ENCODE data around the gene TNFRSF12A. TPM values are rescaled to one million over a fixed set of nuclear protein-coding genes. Genes with fewer than 3 reads are reported as not detected.

The TNFRSF12A gene
- total RNA-seq, 1 donor from 2014 or later: 71.3 TPM

GRCh38 chr16:3012828-3013420 is 7.2 kb upstream of the TNFRSF12A start, which contains the start of gene CLDN9:
Gene CLDN9 (plus strand): TSS chr16:3012923. CDS start chr16:3013363, 440 bp downstream.
- Mint-ChIP-seq H3K27ac (ENCODE audit: unreplicated experiment) (no peak within 1 kb of the TSS), H3K27me3 (ENCODE audit: unreplicated experiment) (peaks cover 25% of the 10 kb centered on the region), H3K4me3 (ENCODE audit: unreplicated experiment) (no peak within 1 kb of the TSS), H3K9me3 (ENCODE audit: unreplicated experiment) (no peaks in the 10 kb centered on the region), H3K4me1 (ENCODE audit: unreplicated experiment) (peaks cover 9% of the 10 kb centered on the region), H3K36me3 (ENCODE audit: unreplicated experiment) (no peaks in the 10 kb centered on the region)
- no peak for TF ChIP-seq CTCF (IDR thresholded peaks at IDR 0.05)
- DNase-seq (ENCODE audit: extremely low spot score, unreplicated experiment): no peak

GRCh38 chr16:3013491-3013951 is 6.6 kb upstream of the TNFRSF12A start:
- no peak overlapping the region for H3K4me3 Mint-ChIP-seq (ENCODE audit: unreplicated experiment)
- H3K27ac Mint-ChIP-seq (ENCODE audit: unreplicated experiment): no peak overlapping the region
- no peak for DNase-seq (ENCODE audit: extremely low spot score, unreplicated experiment)
- peaks cover 15% of the 10 kb centered on the region for H3K4me1 Mint-ChIP-seq (ENCODE audit: unreplicated experiment)
- no peaks in the 10 kb centered on the region for H3K9me3 Mint-ChIP-seq (ENCODE audit: unreplicated experiment)
- no peaks in the 10 kb centered on the region for H3K36me3 Mint-ChIP-seq (ENCODE audit: unreplicated experiment)
- no peak for TF ChIP-seq CTCF (IDR thresholded peaks at IDR 0.05)
- peaks cover 19% of the 10 kb centered on the region for H3K27me3 Mint-ChIP-seq (ENCODE audit: unreplicated experiment)

GRCh38 chr16:3013998-3014690 is 6.0 kb upstream of the TNFRSF12A start:
- Mint-ChIP-seq H3K27ac (ENCODE audit: unreplicated experiment) (no peak overlapping the region), H3K9me3 (ENCODE audit: unreplicated experiment) (no peaks in the 10 kb centered on the region), H3K27me3 (ENCODE audit: unreplicated experiment) (peaks cover 15% of the 10 kb centered on the region), H3K36me3 (ENCODE audit: unreplicated experiment) (no peaks in the 10 kb centered on the region), H3K4me3 (ENCODE audit: unreplicated experiment) (no peak overlapping the region), H3K4me1 (ENCODE audit: unreplicated experiment) (peaks cover 16% of the 10 kb centered on the region)
- TF ChIP-seq CTCF (IDR thresholded peaks at IDR 0.05): no peak
- no peak for DNase-seq (ENCODE audit: extremely low spot score, unreplicated experiment)

DNA sequence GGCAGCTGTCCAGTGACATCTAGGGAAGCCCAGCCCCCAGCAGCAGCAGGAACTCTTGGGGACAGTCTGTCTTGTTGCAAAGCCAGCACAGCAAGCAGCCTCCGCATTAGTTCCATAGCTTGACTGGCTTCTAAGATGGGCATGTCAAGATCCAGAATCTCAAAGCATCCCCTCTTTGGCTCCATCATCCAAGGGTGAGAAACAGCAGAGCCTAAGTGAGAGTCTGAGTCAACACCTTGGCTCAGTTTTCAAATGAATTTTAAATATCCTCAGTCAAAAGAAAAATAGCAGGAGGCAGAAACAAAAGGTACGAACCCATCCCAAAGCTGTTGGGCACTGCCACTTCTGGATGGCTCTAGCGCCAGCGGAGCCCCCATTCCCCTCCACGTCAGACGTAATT is 5.2 kb upstream of the TNFRSF12A start:
- Mint-ChIP-seq H3K4me3 (ENCODE audit: unreplicated experiment) (no peak overlapping the region), H3K27ac (ENCODE audit: unreplicated experiment) (no peak overlapping the region), H3K9me3 (ENCODE audit: unreplicated experiment) (no peaks in the 10 kb centered on the region), H3K4me1 (ENCODE audit: unreplicated experiment) (peaks cover 21% of the 10 kb centered on the region), H3K27me3 (ENCODE audit: unreplicated experiment) (peaks cover 16% of the 10 kb centered on the region), H3K36me3 (ENCODE audit: unreplicated experiment) (no peaks in the 10 kb centered on the region)
- no peak for TF ChIP-seq CTCF (IDR thresholded peaks at IDR 0.05)
- no peak for DNase-seq (ENCODE audit: extremely low spot score, unreplicated experiment)

DNA sequence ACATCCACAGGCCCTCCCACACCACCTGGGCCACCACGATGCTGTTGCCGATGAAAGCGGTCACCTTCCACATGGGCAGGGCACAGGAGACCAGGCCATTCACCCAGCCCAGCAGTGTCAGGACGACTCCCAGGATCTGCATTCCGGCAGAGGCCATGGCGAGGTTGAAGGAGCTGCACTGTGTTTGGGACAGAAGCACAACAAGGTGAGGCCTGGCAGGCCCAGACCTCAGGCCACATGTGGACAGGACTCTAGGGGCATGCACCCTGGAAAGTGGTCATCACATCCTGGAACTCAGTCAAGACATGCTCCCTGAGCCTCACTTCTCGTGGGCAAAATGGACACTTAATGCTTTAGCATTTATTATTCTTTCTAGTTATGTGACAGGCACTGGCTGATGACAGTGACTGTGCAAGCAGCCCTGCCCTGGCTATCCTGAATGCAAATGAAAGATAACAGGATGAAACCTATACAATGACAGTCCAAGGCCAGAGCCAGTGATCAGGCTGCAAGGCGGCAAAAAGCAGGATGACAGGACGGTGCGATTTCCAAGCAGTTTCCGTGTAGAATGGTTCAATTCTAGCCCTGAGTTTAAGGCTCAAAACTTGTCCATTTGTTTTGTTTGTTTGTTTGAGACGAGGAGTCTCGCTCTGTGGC is 4.2 kb upstream of the TNFRSF12A start:
- no peaks in the 10 kb centered on the region for H3K9me3 Mint-ChIP-seq (ENCODE audit: unreplicated experiment)
- DNase-seq (ENCODE audit: extremely low spot score, unreplicated experiment): no peak
- no peak overlapping the region for H3K27ac Mint-ChIP-seq (ENCODE audit: unreplicated experiment)
- H3K4me3 Mint-ChIP-seq (ENCODE audit: unreplicated experiment): no peak overlapping the region
- H3K27me3 Mint-ChIP-seq (ENCODE audit: unreplicated experiment): peaks cover 16% of the 10 kb centered on the region
- H3K36me3 Mint-ChIP-seq (ENCODE audit: unreplicated experiment): no peaks in the 10 kb centered on the region
- no peak for TF ChIP-seq CTCF (IDR thresholded peaks at IDR 0.05)
- peaks cover 22% of the 10 kb centered on the region for H3K4me1 Mint-ChIP-seq (ENCODE audit: unreplicated experiment)
